Brain microvascular endothelial cell (primary cell): ENCODE data around the gene CARMIL1.

ENCODE experiments used
- DNase-seq: peaks from one replicate; pipeline ENCODE4 v3.0.0-alpha.2; 2020
- H3K27ac ChIP-seq: fragments of 250-450 bp; sonication (Bioruptor Pico); 2 replicates; pipeline ENCODE4 v1.5.1; 2020; ENCODE audit warnings: mild to moderate bottlenecking, moderate library complexity
- H3K27me3 ChIP-seq: fragments of 250-450 bp; sonication (Bioruptor Pico); replicated peaks from 2 replicates; pipeline ENCODE4 v1.5.1; 2020; ENCODE audit warnings: mild to moderate bottlenecking
- H3K36me3 ChIP-seq: fragments of 250-450 bp; sonication (Bioruptor Pico); replicated peaks from 2 replicates; pipeline ENCODE4 v1.5.1; 2020; ENCODE audit warnings: mild to moderate bottlenecking
- H3K4me3 ChIP-seq: 2 replicates; pipeline ENCODE4 v1.5.1; 2011; ENCODE audit warnings: low read depth, mild to moderate bottlenecking, control low read depth, low read length, moderate library complexity
- in situ Hi-C: cut with HindIII; loops from 2 replicates; pipeline ENCODE4 v1.10.0; 2017; ENCODE audit warnings: low sequenced_read_pairs, low pct_ligation_motif_present
- TF ChIP-seq, protein P1 (sequence below): IDR thresholded peaks from 2 replicates; pipeline ENCODE4 v1.5.1; 2011; ENCODE audit warnings: low read depth, mild to moderate bottlenecking, moderate library complexity, low read length, control low read depth, inconsistent platforms; ENCODE audit errors: missing control alignments

Gene CARMIL1

DNA sequence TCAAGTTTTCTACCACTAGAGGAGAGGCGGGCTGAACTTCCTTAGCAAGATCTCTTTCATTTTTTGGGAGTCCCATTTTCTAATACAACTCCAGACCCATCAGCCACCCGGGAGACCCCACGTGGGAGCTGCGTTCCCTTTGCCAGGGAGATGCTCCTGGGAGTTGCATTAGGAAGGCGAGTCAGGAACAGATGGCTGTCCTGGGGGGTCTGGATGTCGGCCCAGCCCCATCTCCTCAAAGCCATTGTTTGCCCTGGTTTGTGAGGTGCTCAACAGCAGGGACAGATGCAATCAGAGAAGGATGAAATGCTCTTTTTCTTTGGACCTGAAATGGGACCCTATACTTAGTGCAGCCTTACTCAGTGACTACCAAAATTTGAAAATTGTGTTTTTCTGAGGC is 39.4 kb downstream of the CARMIL1 start:
- no peak overlapping the region for H3K4me3 ChIP-seq

DNA sequence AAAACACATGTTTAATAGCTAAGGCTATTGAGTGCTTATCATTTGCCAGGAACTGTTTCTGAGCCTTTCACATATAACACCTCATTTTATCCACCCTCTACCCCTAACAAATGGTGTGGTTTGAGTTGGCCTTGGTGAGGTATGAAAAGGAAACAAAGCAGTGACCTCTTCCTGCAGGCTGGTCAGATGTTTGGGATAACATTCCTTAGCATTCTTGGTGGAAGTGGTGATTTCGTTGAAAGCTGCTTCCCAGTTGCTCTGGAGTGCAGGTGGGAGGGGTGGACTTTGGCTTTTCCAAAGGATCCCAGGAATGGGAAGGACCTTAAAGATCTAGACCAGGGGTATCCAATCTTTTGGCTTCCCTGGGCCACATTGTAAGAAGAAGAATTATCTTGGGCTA is 41.3 kb downstream of the CARMIL1 start:
- TF ChIP-seq, protein P1, sequence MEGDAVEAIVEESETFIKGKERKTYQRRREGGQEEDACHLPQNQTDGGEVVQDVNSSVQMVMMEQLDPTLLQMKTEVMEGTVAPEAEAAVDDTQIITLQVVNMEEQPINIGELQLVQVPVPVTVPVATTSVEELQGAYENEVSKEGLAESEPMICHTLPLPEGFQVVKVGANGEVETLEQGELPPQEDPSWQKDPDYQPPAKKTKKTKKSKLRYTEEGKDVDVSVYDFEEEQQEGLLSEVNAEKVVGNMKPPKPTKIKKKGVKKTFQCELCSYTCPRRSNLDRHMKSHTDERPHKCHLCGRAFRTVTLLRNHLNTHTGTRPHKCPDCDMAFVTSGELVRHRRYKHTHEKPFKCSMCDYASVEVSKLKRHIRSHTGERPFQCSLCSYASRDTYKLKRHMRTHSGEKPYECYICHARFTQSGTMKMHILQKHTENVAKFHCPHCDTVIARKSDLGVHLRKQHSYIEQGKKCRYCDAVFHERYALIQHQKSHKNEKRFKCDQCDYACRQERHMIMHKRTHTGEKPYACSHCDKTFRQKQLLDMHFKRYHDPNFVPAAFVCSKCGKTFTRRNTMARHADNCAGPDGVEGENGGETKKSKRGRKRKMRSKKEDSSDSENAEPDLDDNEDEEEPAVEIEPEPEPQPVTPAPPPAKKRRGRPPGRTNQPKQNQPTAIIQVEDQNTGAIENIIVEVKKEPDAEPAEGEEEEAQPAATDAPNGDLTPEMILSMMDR: no peak
- Histone ChIP-seq H3K27ac (no peak overlapping the region), H3K27me3 (no peaks in the 10 kb centered on the region), H3K4me3 (no peak overlapping the region), H3K36me3 (no peaks in the 10 kb centered on the region)
- DNase-seq: no peak
- in situ Hi-C loops: no loop called here

More for the DNA sequence above, 39.4 kb downstream of the CARMIL1 start:
- H3K27ac ChIP-seq: no peak overlapping the region
- in situ Hi-C loops: no loop called here
- no peaks in the 10 kb centered on the region for H3K27me3 ChIP-seq
- no peaks in the 10 kb centered on the region for H3K36me3 ChIP-seq
- TF ChIP-seq, protein P1: no peak
- DNase-seq: no peak

DNA sequence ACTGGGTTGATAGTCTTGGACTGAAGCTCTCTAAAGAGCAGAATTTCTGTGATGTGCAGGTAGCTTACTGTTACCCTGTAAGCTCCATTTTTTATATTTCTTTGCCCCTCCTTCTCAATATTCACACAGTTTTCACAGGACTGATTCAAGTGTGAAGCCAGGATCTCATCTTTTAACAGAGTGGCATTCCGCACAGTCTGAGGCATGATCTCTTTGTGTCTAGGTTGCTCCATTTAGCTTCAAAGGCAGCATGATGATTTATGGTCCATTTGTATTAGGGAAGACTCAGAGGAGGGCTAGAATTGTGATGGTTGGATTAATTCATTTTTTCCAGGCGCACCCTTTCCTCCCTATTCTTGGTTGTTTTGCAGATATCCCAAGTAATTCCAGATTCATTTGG is 43.5 kb downstream of the CARMIL1 start:
- DNase-seq: no peak
- Histone ChIP-seq H3K27me3 (no peaks in the 10 kb centered on the region), H3K36me3 (no peaks in the 10 kb centered on the region), H3K4me3 (no peak overlapping the region), H3K27ac (no peak overlapping the region)
- TF ChIP-seq, protein P1: no peak
- in situ Hi-C loops: no loop called here

DNA sequence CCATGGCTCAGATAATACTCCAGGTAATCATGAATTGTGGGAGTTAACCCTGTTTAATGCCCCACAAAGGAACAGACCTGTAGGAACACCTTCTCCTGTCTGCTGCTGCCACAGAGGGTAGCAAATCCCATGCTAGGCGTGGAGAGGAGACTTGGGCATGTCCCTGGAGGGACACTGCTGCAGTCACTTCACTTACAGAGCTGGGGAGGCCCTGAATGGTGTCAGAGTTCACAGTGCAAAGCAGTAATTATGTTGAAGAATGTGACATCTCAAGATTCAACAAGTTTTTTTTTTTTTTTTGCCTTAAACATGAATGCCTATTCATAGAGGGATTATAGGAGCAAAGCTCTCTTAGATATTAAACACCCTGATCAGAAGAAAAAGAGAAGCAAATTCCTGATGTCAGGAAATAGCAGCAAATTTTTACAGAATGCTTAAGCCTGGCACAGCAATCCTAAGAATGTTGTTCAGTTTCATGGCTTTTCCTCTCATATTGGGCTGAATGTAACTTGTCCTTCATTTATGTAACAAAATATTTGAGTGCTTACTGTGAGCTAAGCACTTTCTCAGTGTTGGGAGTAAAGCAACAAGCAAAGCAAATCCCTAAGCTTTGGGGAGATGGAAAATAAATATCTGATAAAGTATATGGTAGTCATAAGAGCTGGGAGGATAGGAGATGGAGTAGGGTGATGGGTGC is 45.0 kb downstream of the CARMIL1 start:
- H3K36me3 ChIP-seq: no peaks in the 10 kb centered on the region
- in situ Hi-C loops: no loop called here
- no peak overlapping the region for H3K4me3 ChIP-seq
- TF ChIP-seq, protein P1: no peak
- DNase-seq: no peak
- H3K27ac ChIP-seq: no peak overlapping the region
- H3K27me3 ChIP-seq: no peaks in the 10 kb centered on the region

DNA sequence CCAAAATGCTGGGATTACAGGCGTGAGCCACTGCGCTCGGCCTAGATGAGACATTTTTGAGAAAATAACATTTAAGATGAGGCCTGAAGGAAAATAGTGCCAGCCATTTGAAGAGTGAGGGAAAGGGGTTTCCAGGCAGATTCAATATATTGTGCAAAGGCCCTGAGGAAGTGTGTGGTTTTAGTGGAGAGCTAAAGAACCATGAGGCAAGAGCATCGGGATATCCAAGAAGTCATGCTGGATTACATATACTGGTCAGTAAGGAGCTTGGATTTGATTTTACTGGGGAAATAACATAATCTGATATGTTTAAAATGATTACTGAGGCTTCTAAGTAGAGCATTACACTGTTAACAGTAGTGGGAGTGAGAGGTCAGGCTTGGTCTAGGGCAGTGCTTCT is 47.0 kb downstream of the CARMIL1 start:
- in situ Hi-C loops: no loop called here
- no peak overlapping the region for H3K27ac ChIP-seq
- TF ChIP-seq, protein P1: no peak
- H3K27me3 ChIP-seq: no peaks in the 10 kb centered on the region
- no peaks in the 10 kb centered on the region for H3K36me3 ChIP-seq
- H3K4me3 ChIP-seq: no peak overlapping the region
- DNase-seq: no peak

DNA sequence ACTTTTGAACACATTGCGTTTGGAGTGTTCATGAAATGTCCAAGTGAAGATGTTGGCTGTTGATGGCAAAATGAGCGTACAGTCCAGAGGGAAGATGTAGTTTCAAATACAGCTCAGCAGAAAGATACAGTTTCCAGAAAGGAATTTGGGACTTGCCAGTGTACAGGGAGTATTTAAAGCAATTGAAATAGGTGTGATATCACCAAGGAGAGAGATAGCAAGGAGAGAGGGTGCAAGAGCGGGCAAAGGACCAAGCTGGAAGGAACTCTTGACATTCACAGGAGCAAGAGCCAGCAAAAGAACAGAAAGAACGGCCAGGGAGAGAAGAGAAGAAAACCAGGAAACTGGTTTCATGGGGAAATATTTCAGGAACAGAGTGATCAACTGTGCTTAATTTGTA is 47.8 kb downstream of the CARMIL1 start:
- H3K4me3 ChIP-seq: no peak overlapping the region
- TF ChIP-seq, protein P1: no peak
- no peaks in the 10 kb centered on the region for H3K36me3 ChIP-seq
- no peaks in the 10 kb centered on the region for H3K27me3 ChIP-seq
- no peak for DNase-seq
- H3K27ac ChIP-seq: no peak overlapping the region
- in situ Hi-C loops: no loop called here
